Endothelial cell (in vitro differentiated cells): ENCODE data around the gene GGNBP2. TPM values are rescaled to one million over a fixed set of nuclear protein-coding genes. Genes with fewer than 3 reads are reported as not detected.

Experiments
- DNase-seq: peaks from one replicate; pipeline ENCODE4 v3.0.0; 2021; ENCODE audit warnings: low spot score
- H3K27ac Mint-ChIP-seq: one replicate; pipeline ENCODE4 v1.8.0; 2021; ENCODE audit warnings: mixed read lengths, inconsistent platforms; ENCODE audit not compliant: unreplicated experiment
- H3K27me3 Mint-ChIP-seq: one replicate; pipeline ENCODE4 v1.8.0; 2021; ENCODE audit warnings: mild to moderate bottlenecking, moderate library complexity, mixed read lengths, inconsistent platforms; ENCODE audit not compliant: unreplicated experiment
- H3K36me3 Mint-ChIP-seq: one replicate; pipeline ENCODE4 v1.8.0; 2021; ENCODE audit warnings: mild to moderate bottlenecking, low read depth, mixed read lengths, inconsistent platforms; ENCODE audit not compliant: unreplicated experiment
- H3K4me1 Mint-ChIP-seq: one replicate; pipeline ENCODE4 v1.8.0; 2021; ENCODE audit warnings: mild to moderate bottlenecking, mixed read lengths, inconsistent platforms; ENCODE audit not compliant: unreplicated experiment
- H3K4me3 Mint-ChIP-seq: one replicate; pipeline ENCODE4 v1.8.0; 2021; ENCODE audit warnings: mild to moderate bottlenecking, mixed read lengths, inconsistent platforms; ENCODE audit not compliant: unreplicated experiment
- H3K9me3 Mint-ChIP-seq: one replicate; pipeline ENCODE4 v1.8.0; 2021; ENCODE audit warnings: mixed read lengths, inconsistent platforms; ENCODE audit not compliant: unreplicated experiment
- CTCF ChIP-seq: fragments of 200-600 bp; sonication (generic); IDR thresholded peaks from one replicate; pipeline ENCODE4 v1.5.0; 2021; ENCODE audit warnings: antibody characterized with exemption; ENCODE audit not compliant: unreplicated experiment
- long read RNA-seq: library from polyadenylated mRNA; unstranded; transcript quantifications from one replicate; pipeline ENCODE4 v2.0.0, GENCODE V29; 2020; ENCODE audit not compliant: unreplicated experiment
- total RNA-seq: library from RNA; stranded (reverse); fragmentation: NEBNext Ultra II Directional; extraction: Animal tissue kit (Norgen Biotek cat#: 25700); gene quantifications from one replicate; pipeline ENCODE4 v1.2.1, GENCODE V29; 2021; ENCODE audit not compliant: unreplicated experiment

GGNBP2 gene, protein sequence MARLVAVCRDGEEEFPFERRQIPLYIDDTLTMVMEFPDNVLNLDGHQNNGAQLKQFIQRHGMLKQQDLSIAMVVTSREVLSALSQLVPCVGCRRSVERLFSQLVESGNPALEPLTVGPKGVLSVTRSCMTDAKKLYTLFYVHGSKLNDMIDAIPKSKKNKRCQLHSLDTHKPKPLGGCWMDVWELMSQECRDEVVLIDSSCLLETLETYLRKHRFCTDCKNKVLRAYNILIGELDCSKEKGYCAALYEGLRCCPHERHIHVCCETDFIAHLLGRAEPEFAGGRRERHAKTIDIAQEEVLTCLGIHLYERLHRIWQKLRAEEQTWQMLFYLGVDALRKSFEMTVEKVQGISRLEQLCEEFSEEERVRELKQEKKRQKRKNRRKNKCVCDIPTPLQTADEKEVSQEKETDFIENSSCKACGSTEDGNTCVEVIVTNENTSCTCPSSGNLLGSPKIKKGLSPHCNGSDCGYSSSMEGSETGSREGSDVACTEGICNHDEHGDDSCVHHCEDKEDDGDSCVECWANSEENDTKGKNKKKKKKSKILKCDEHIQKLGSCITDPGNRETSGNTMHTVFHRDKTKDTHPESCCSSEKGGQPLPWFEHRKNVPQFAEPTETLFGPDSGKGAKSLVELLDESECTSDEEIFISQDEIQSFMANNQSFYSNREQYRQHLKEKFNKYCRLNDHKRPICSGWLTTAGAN
- 84.4 TPM for total RNA-seq
- long read RNA-seq, partial matches to known transcripts, result 38 of 59 reads
- long read RNA-seq, other reads (novel, unspliced or antisense), result 18 of 59 reads

GRCh38 chr17:36544307-36545076, at the start of gene GGNBP2:
GGNBP2 (plus strand) TSS chr17:36544919; CDS start chr17:36545725, 806 bp downstream.
- H3K4me3 Mint-ChIP-seq, result peak within 1 kb of the TSS; percentile 98
- H3K36me3 Mint-ChIP-seq, result peaks cover 7% of the 10 kb centered on the region
- peaks cover 10% of the 10 kb centered on the region for H3K27me3 Mint-ChIP-seq
- no peaks in the 10 kb centered on the region for H3K9me3 Mint-ChIP-seq
- peak within 1 kb of the TSS; percentile 97 for H3K27ac Mint-ChIP-seq
- no peak for TF ChIP-seq CTCF
- DNase-seq, result peak; percentile 95
- peaks cover 16% of the 10 kb centered on the region for H3K4me1 Mint-ChIP-seq

DNA sequence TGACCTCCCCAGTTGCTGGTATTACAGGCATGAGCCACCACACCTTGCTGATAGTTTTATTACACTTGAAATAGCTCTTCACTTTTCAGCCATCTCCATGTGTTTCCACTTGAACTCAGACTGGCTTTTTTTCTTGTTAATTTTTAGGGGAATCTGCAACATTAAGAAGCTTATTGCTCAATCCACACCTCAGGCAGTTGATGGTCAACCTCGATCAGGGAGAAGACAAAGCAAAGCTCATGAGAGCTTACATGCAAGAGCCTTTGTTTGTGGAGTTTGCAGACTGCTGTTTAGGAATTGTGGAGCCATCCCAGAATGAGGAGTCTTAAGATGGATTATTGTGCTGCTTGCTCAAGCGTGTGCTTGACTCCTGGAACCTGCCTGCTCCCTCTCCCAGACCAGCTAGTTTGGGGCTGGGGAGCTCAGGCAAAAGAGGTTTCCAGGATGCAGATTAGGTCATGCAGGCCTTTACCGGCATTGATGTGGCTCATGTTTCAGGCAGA, 49.6 kb upstream of the GGNBP2 start:
- no peak for DNase-seq
- peaks cover 5% of the 10 kb centered on the region for H3K4me1 Mint-ChIP-seq
- no peaks in the 10 kb centered on the region for H3K27me3 Mint-ChIP-seq
- H3K9me3 Mint-ChIP-seq, result no peaks in the 10 kb centered on the region
- no peak overlapping the region for H3K4me3 Mint-ChIP-seq
- H3K36me3 Mint-ChIP-seq, result peaks cover 17% of the 10 kb centered on the region
- no peak for TF ChIP-seq CTCF
- H3K27ac Mint-ChIP-seq, result no peak overlapping the region

GRCh38 chr17:36496018-36496789, 48.5 kb upstream of the GGNBP2 start:
- H3K27ac Mint-ChIP-seq, result peak overlapping the region; percentile 67
- no peak for DNase-seq
- H3K27me3 Mint-ChIP-seq, result no peaks in the 10 kb centered on the region
- no peak for TF ChIP-seq CTCF
- H3K4me1 Mint-ChIP-seq, result peaks cover 5% of the 10 kb centered on the region
- peaks cover 17% of the 10 kb centered on the region for H3K36me3 Mint-ChIP-seq
- no peaks in the 10 kb centered on the region for H3K9me3 Mint-ChIP-seq
- H3K4me3 Mint-ChIP-seq, result no peak overlapping the region

- no peak for TF ChIP-seq CTCF
- peaks cover 28% of the 10 kb centered on the region for H3K36me3 Mint-ChIP-seq
- H3K27me3 Mint-ChIP-seq, result peaks cover 2% of the 10 kb centered on the region
- no peak overlapping the region for H3K27ac Mint-ChIP-seq
- no peaks in the 10 kb centered on the region for H3K9me3 Mint-ChIP-seq
- H3K4me3 Mint-ChIP-seq, result no peak overlapping the region
- no peak for DNase-seq
- H3K4me1 Mint-ChIP-seq, result peaks cover 5% of the 10 kb centered on the region
These were observed 46.6 kb upstream of the GGNBP2 start for GRCh38 chr17:36498155-36498554.
